ENCODE results near the gene LRRC15. TPM values are rescaled to one million over a fixed set of nuclear protein-coding genes. Genes with fewer than 3 reads are reported as not detected.

Gene LRRC15
- polyA plus RNA-seq, 3 donors: not detected

DNA sequence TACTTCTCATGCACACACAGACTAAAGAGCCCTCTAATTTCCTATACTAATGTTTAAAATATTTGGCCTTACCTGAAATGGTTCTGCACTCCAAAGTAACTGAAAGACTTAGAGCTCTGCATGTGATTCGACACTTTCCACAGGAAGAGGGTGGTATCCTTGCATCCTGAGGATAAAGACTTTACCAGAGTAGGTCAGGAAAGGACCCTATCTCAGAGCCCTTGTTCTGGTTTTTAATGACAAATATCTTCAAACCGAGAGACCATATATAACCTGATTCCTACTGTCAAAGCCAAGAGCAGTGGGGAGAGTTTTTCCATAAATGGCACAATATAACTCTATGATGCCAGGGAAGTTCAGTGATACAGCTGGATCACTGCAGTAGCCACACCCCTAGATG lies 29.6 kb upstream of the LRRC15 start, which contains the start of gene GP5:
Gene GP5 (minus strand): TSS at position 101 of the 400 bp plus-strand sequence. CDS start 984 bp downstream, outside the sequence.
- Histone ChIP-seq H3K27ac (ENCODE audit: low read depth in 1 of 2, low read length in 2 of 2) (no peak within 1 kb of the TSS), H2AFZ (ENCODE audit: insufficient read depth, low read depth, low read length, poor library complexity, severe bottlenecking) (no peak within 1 kb of the TSS), H3K36me3 (replicated peaks in 1 of 2; ENCODE audit: control insufficient read depth in 1 of 2, insufficient read depth in 2 of 2, low read length in 2 of 2) (peaks cover 3 to 11% of the 10 kb centered on the region in 2 donors), H3K27me3 (ENCODE audit: control insufficient read depth in 2 of 2, insufficient read depth in 2 of 2, low read length in 2 of 2) (peaks cover 30 to 57% of the 10 kb centered on the region in 2 donors), H3K4me3 (replicated peaks in 1 of 3; ENCODE audit: low read depth in 2 of 3, low read length in 3 of 3) (peak within 1 kb of the TSS in 1 of 3 experiments; percentile 60), H4K20me1 (ENCODE audit: insufficient read depth, low read length) (no peaks in the 10 kb centered on the region), H3K9me3 (replicated peaks in 1 of 2; ENCODE audit: control insufficient read depth in 1 of 2, insufficient read depth in 1 of 2, low read length in 2 of 2) (peaks cover 0 to 15% of the 10 kb centered on the region in 2 donors), H3K4me1 (ENCODE audit: control insufficient read depth in 1 of 2, insufficient read depth in 2 of 2, low read length in 2 of 2) (peaks cover 21 to 25% of the 10 kb centered on the region in 2 donors), H3K4me2 (replicated peaks; ENCODE audit: extremely low read depth, low read length, poor library complexity, severe bottlenecking) (peak within 1 kb of the TSS; percentile 70), H3K79me2 (ENCODE audit: insufficient read depth, low read length) (no peaks in the 10 kb centered on the region), H3K9ac (ENCODE audit: insufficient read depth, low read length, poor library complexity, severe bottlenecking) (peak within 1 kb of the TSS; percentile 8)
- WGBS (ENCODE audit: insufficient coverage): 0% methylated on average over 1 of the region's 2 CpGs
- peaks cover 27% of the 10 kb centered on the region for H3K4me1 Mint-ChIP-seq
- H3K9me3 Mint-ChIP-seq: peaks cover 0 to 11% (median 4%) of the 10 kb centered on the region in 7 donors
- intact Hi-C loops (cut with micrococcal nuclease): loop anchor here in 1 of 2 donors (5.0 kb wide), 1 partner anchor 67 kb away; no protein-coding TSS in a partner anchor
- peak within 1 kb of the TSS; percentile 49 to 87 for H3K4me3 Mint-ChIP-seq
- DNase-seq: no peak
- TF ChIP-seq, protein P1, sequence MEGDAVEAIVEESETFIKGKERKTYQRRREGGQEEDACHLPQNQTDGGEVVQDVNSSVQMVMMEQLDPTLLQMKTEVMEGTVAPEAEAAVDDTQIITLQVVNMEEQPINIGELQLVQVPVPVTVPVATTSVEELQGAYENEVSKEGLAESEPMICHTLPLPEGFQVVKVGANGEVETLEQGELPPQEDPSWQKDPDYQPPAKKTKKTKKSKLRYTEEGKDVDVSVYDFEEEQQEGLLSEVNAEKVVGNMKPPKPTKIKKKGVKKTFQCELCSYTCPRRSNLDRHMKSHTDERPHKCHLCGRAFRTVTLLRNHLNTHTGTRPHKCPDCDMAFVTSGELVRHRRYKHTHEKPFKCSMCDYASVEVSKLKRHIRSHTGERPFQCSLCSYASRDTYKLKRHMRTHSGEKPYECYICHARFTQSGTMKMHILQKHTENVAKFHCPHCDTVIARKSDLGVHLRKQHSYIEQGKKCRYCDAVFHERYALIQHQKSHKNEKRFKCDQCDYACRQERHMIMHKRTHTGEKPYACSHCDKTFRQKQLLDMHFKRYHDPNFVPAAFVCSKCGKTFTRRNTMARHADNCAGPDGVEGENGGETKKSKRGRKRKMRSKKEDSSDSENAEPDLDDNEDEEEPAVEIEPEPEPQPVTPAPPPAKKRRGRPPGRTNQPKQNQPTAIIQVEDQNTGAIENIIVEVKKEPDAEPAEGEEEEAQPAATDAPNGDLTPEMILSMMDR (IDR thresholded peaks at IDR 0.05): no peak
- peaks cover 56 to 60% (median 56%) of the 10 kb centered on the region in 3 donors for H3K27me3 Mint-ChIP-seq (ENCODE audit: low read depth in 3 of 3)
- peaks cover 5% of the 10 kb centered on the region in 2 donors for H3K36me3 Mint-ChIP-seq
- no peak within 1 kb of the TSS for H3K27ac Mint-ChIP-seq

DNA sequence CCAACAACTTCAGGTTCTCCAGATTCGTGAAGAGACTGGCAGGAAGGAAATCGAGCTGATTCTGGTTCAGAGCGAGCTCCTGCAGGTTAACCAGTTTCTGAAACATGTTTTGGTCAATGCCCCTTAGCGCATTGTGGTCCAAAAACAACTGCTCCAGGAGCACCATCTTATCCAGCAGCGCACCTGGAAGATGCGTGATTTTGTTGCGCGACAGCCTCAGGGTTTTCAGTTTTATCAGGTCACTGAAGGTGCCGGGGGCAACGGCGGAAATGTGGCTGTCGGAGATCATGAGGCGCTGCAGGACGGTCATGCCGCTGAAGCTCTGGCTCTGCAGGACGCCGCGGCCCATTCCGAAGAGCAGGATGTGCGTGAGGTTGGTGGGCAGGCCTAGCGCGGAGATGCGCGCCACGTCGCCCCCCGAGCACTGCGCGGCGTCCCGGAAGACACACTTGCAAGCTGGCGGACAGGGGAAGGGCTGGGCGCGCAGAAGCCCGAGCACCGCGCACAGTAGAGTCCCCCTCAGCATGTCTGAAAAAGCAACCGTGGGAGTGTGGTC lies 28.3 kb upstream of the LRRC15 start:
- intact Hi-C loops (cut with micrococcal nuclease): loop anchor here in 1 of 2 donors (5.0 kb wide), 1 partner anchor 66 kb away; no protein-coding TSS in a partner anchor
- peaks cover 30 to 57% of the 10 kb centered on the region in 2 donors for H3K27me3 ChIP-seq (ENCODE audit: control insufficient read depth in 2 of 2, insufficient read depth in 2 of 2, low read length in 2 of 2)
- H4K20me1 ChIP-seq (ENCODE audit: insufficient read depth, low read length): no peaks in the 10 kb centered on the region
- peaks cover 21 to 25% of the 10 kb centered on the region in 2 donors for H3K4me1 ChIP-seq (ENCODE audit: control insufficient read depth in 1 of 2, insufficient read depth in 2 of 2, low read length in 2 of 2)
- Mint-ChIP-seq H3K4me3 (peak overlapping the region; percentile 65 to 87), H3K27ac (peak overlapping the region in 1 of 7 donors; percentile 57), H3K36me3 (no peaks in the 10 kb centered on the region), H3K27me3 (ENCODE audit: low read depth in 3 of 3) (peaks cover 57 to 61% (median 59%) of the 10 kb centered on the region in 3 donors), H3K9me3 (peaks cover 0 to 11% (median 4%) of the 10 kb centered on the region in 7 donors), H3K4me1 (peaks cover 27% of the 10 kb centered on the region)
- 1% methylated on average over 37 of the region's 38 CpGs for WGBS (ENCODE audit: insufficient coverage)
- H2AFZ ChIP-seq (ENCODE audit: insufficient read depth, low read depth, low read length, poor library complexity, severe bottlenecking): no peak overlapping the region
- peaks cover 0 to 15% of the 10 kb centered on the region in 2 donors for H3K9me3 ChIP-seq (replicated peaks in 1 of 2; ENCODE audit: control insufficient read depth in 1 of 2, insufficient read depth in 1 of 2, low read length in 2 of 2)
- H3K36me3 ChIP-seq (replicated peaks in 1 of 2; ENCODE audit: control insufficient read depth in 1 of 2, insufficient read depth in 2 of 2, low read length in 2 of 2): no peaks in the 10 kb centered on the region
- H3K9ac ChIP-seq (ENCODE audit: insufficient read depth, low read length, poor library complexity, severe bottlenecking): peak overlapping the region; percentile 8
- TF ChIP-seq, protein P1 (IDR thresholded peaks at IDR 0.05): no peak
- DNase-seq: no peak
- peak overlapping the region; percentile 70 for H3K4me2 ChIP-seq (replicated peaks; ENCODE audit: extremely low read depth, low read length, poor library complexity, severe bottlenecking)
- H3K79me2 ChIP-seq (ENCODE audit: insufficient read depth, low read length): no peaks in the 10 kb centered on the region
- H3K27ac ChIP-seq (ENCODE audit: low read depth in 1 of 2, low read length in 2 of 2): no peak overlapping the region
- H3K4me3 ChIP-seq (replicated peaks in 1 of 3; ENCODE audit: low read depth in 2 of 3, low read length in 3 of 3): peak overlapping the region in 1 of 3 experiments; percentile 60

Measured in CD14-positive monocyte (primary cell).